T-helper 1 cell treated with Interleukin-12 subunit alpha and Interleukin-12 subunit beta and Interleukin-4 antibody, amounts not matched to agents 30 μg/mL and 1 μg/mL, for 36 hours (primary cell): ENCODE results near the gene KMT5C.
A peak's percentile ranks its signal among the peaks of the same experiment; 100 is the strongest.

Source experiments
- H3K27ac Mint-ChIP-seq: one replicate; pipeline ENCODE4 v1.8.0; 2021; ENCODE audit warnings: mild to moderate bottlenecking, mixed read lengths
- H3K27me3 Mint-ChIP-seq: one replicate; pipeline ENCODE4 v1.8.0; 2021; ENCODE audit warnings: low read depth, mixed read lengths
- H3K36me3 Mint-ChIP-seq: one replicate; pipeline ENCODE4 v1.8.0; 2021; ENCODE audit warnings: low read depth, mixed read lengths
- H3K4me1 Mint-ChIP-seq: one replicate; pipeline ENCODE4 v1.8.0; 2021; ENCODE audit warnings: low read depth, mixed read lengths
- H3K4me3 Mint-ChIP-seq: one replicate; pipeline ENCODE4 v1.8.0; 2021; ENCODE audit warnings: mild to moderate bottlenecking, moderate library complexity, mixed read lengths
- H3K9me3 Mint-ChIP-seq: one replicate; pipeline ENCODE4 v1.8.0; 2021; ENCODE audit warnings: mixed read lengths

The KMT5C gene

DNA sequence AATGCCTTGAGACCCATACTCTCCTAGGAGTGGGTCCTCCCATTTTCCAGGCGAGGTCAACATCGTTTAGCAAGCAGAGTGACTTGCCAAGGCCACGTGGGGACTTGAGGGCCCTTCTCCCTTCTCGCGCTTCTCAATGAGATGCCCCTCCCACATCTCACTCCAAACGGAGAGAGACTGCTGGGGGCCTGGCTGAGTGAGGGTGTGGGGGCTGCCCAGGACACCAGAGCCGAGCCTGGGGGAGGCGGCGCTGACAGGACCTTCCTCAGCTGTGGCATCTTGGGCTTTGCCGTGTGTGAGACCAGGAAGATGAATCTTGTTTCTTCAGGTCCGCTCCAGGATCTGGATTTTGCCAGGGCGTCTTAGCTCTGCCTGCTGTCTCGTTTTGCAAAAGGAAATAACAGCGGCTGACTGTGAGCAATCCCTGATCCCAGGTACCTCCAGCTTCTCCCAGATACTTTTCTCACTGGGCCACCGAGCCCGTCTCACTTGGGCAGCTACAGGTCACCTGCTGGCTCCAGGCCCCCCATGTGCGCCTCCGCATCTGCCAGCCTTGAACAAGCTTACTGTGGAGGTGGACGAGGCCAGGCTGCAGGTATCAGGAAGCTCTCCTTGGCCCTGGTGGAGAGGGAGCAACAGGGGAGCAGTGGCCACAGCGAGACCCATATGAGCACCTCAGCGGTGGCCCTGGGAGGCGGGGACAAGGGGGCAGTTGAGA, 8.8 kb downstream of the KMT5C start:
- H3K27ac Mint-ChIP-seq: no peak overlapping the region
- peaks cover 12% of the 10 kb centered on the region for H3K4me1 Mint-ChIP-seq
- H3K36me3 Mint-ChIP-seq: peaks cover under 1% of the 10 kb centered on the region
- peaks cover 27% of the 10 kb centered on the region for H3K27me3 Mint-ChIP-seq
- no peak overlapping the region for H3K4me3 Mint-ChIP-seq
- no peaks in the 10 kb centered on the region for H3K9me3 Mint-ChIP-seq

GRCh38 chr19:55350620-55351315, 11.1 kb downstream of the KMT5C start:
- Mint-ChIP-seq H3K36me3 (no peaks in the 10 kb centered on the region), H3K27ac (no peak overlapping the region), H3K4me1 (peaks cover 12% of the 10 kb centered on the region), H3K9me3 (no peaks in the 10 kb centered on the region), H3K4me3 (no peak overlapping the region), H3K27me3 (peaks cover 43% of the 10 kb centered on the region)

DNA sequence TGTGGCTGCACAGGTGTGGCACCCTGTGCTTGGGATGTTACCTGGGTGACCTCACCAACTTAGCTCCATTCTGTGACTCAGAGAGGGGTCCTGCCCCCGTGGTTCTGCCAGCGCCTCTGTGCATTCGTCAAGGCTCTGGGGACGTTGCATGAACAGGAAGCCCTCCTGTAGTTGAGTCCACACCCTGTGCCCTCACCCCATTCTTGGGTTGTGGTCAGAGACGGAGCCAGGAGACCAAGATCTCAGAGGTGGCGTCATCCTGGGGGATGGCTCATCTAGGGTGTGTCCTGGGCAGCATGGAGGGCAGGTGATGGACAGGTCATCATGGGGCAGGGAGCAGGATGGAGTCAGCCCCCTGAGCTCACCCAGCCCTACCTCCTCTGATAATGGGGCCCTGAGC, 12.4 kb downstream of the KMT5C start:
- Mint-ChIP-seq H3K27ac (no peak overlapping the region), H3K4me3 (no peak overlapping the region), H3K4me1 (peaks cover 12% of the 10 kb centered on the region), H3K27me3 (peaks cover 53% of the 10 kb centered on the region), H3K9me3 (no peaks in the 10 kb centered on the region), H3K36me3 (no peaks in the 10 kb centered on the region)

DNA sequence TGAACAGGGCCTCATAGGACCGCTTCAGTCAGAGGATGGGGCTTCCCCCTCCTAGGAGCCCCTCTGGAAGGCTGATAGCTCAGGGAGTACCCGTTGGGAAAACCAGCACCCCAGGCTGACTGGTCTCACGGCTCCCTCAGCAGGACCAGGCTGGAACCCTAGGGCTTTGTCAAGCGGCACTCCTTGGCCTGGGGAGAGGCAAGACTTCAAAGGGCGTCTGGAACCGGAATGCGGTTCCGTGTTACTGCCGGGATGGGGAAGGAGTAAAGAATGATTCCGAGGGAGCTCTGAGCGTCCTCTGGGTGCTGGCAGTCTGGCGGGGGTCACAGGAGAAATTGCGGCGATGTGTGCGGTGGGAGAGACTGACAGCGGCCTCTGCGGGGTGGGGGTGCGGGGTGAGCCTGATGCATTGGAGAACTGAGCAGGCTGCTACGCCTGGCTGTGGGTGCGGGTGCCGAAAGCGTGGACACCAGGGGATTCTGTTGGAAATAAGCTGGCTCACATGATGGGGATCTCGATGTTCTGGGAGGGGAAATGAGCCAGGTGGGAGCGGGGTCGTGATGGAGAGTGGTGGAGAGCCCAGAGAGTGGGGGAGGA, 13.0 kb downstream of the KMT5C start:
- H3K4me3 Mint-ChIP-seq: peak overlapping the region; percentile 81
- H3K27me3 Mint-ChIP-seq: peaks cover 58% of the 10 kb centered on the region
- no peak overlapping the region for H3K27ac Mint-ChIP-seq
- H3K9me3 Mint-ChIP-seq: no peaks in the 10 kb centered on the region
- peaks cover 12% of the 10 kb centered on the region for H3K4me1 Mint-ChIP-seq
- H3K36me3 Mint-ChIP-seq: no peaks in the 10 kb centered on the region

- Mint-ChIP-seq H3K27ac (no peak overlapping the region), H3K27me3 (peaks cover 58% of the 10 kb centered on the region), H3K36me3 (no peaks in the 10 kb centered on the region), H3K4me3 (peak overlapping the region; percentile 81), H3K4me1 (peaks cover 12% of the 10 kb centered on the region), H3K9me3 (no peaks in the 10 kb centered on the region)
Measured at GRCh38 chr19:55353356-55353802, 13.7 kb downstream of the KMT5C start.

DNA sequence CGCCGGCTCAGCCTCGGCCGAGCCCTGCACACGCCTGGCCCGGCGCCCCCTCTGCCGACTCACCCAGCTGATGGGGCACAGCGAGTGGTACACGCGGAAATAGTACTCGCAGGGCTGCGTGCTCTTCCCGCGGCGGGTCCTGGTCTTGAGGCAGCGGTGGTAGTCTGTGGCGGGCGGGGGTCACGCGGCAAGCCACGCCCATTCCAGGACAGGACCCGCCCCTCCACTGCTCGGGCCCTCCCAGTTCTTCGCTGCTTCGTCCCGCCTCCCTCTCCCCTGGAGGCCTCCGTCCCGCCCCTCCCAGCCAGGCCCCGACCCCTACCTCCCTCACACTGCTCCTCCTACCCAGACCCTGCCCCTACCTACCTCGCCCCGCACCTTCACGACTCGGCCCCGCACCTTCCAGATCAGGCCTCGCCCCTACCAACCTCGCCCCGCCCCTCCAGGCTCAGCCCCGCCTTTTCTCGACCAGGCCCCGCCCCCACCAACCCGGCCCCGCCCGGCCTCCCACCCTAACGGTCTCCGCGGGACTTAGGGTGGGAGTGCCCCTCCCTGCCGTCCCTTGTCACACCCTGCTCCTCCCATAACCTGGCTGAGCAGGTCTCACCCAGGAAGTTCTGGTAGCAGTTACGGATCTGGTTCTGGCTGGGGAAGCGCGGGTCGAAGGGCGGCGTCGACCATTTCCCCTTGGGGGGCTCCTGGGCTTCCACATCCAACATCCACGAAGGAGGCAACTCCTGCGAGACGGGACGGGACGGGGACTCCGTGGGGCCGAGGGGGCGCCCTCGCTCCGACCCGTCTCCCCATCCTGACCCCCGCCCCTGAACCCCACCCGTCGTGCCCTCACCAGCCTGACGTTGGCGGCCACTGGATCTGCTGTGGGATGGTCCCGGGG, 14.4 kb downstream of the KMT5C start:
- H3K36me3 Mint-ChIP-seq: no peaks in the 10 kb centered on the region
- peak overlapping the region; percentile 81 for H3K4me3 Mint-ChIP-seq
- H3K27me3 Mint-ChIP-seq: peaks cover 58% of the 10 kb centered on the region
- no peak overlapping the region for H3K27ac Mint-ChIP-seq
- H3K4me1 Mint-ChIP-seq: peaks cover 12% of the 10 kb centered on the region
- no peaks in the 10 kb centered on the region for H3K9me3 Mint-ChIP-seq

DNA sequence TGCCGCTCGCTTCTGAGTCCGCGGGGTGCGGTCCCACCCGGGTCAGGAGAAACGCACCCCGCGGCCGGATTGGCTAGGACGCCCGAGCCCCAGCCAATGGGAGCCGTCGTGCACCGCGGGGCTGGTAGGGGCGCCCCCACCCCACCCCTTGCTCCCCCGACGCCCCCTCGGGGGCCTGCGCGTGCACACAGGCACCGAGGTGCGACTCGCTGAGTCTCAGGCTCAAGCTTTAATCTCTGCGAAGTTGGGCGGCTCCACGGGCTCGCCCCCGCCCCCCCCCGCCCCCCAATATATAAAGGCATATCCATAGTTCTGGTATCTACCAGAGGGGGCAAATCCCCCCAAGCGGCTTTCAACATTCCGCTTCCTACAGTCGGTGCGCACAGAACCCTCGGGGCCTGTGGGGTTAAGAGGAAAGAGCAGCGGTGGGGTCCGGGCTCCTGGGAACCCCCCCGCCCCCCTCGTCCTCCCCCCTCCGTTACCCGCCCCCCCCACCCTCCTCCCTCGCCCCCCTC, 15.1 kb downstream of the KMT5C start, which contains the start of gene COX6B2:
Gene COX6B2 (minus strand): TSS at position 22 of the 515 bp plus-strand sequence. CDS start 198 bp downstream, outside the sequence.
- no peaks in the 10 kb centered on the region for H3K9me3 Mint-ChIP-seq
- peaks cover 12% of the 10 kb centered on the region for H3K4me1 Mint-ChIP-seq
- peak within 1 kb of the TSS; percentile 81 for H3K4me3 Mint-ChIP-seq
- H3K27me3 Mint-ChIP-seq: peaks cover 58% of the 10 kb centered on the region
- H3K27ac Mint-ChIP-seq: no peak within 1 kb of the TSS
- H3K36me3 Mint-ChIP-seq: no peaks in the 10 kb centered on the region

GRCh38 chr19:55355213-55355821, 15.6 kb downstream of the KMT5C start:
- Mint-ChIP-seq H3K27ac (no peak overlapping the region), H3K27me3 (peaks cover 58% of the 10 kb centered on the region), H3K36me3 (no peaks in the 10 kb centered on the region), H3K4me1 (peaks cover 12% of the 10 kb centered on the region), H3K4me3 (no peak overlapping the region), H3K9me3 (no peaks in the 10 kb centered on the region)

DNA sequence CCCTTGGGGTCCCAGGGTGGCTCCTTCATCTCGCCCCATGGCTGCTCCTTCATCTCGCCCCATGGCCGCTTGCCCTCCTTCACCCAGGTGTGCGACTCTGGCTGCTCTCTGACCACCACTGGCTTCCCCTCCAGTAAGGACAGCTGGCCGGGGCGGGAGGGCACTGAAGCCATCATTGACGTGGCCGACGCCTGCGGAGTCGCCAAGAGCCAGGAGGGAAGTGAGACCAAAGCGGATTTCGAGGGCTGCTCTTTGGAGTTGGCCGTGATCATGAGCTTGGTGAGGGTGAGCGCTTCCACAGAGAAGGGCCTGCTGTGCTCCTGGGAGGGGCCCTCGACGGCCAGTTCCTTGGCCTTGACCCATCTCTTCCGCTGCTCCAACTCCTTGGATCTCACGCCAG, 18.8 kb downstream of the KMT5C start:
- peaks cover under 1% of the 10 kb centered on the region for H3K4me1 Mint-ChIP-seq
- no peaks in the 10 kb centered on the region for H3K9me3 Mint-ChIP-seq
- no peaks in the 10 kb centered on the region for H3K36me3 Mint-ChIP-seq
- H3K27me3 Mint-ChIP-seq: peaks cover 31% of the 10 kb centered on the region
- no peak overlapping the region for H3K27ac Mint-ChIP-seq
- H3K4me3 Mint-ChIP-seq: no peak overlapping the region

DNA sequence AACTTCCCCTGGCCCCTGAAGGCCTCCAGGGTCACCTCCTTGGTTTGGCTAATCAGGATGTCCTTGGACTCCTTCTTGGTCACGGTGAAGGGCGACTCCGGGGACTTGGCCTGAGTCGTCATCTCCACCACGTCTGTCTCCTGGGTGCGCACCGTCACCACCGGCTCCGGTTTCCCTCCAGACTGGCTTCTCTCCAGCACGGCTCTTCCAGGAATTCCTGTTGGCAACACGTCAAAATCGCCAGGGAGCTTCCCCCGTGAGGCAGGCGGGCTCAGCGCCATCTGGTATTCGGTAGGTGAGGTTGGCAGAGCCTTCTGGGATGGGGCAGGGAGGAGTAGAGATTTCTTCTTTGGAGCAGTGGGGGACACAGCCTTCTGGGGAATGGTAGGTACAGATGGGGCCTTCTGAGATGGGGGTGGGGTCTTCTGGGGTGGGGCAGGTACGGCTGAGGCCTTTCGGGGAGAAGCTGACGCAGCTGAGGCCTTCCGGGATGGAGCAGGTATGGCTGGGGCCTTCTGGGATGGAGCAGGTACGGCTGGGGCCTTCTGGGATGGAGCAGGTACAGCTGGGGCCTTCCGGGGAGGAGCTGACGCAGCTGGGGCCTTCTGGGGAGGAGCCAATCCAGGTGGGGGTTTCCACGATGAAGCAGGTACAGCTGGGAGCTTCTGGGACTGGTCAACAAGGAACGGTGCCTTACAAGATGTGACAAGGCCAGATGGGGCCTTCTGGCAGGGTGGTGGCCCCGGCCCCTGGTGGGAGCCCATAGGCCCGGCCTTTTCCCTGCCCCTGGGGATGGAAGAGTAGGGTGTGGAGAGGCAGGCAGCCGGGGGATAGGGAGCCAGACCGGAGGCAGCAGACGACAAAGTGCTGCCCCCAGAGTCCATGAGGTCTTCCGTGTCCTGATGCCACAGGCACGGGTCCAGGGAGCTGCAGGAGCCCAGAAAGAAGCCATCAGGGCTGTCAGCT, 19.6 kb downstream of the KMT5C start:
- Mint-ChIP-seq H3K27ac (no peak overlapping the region), H3K4me1 (no peaks in the 10 kb centered on the region), H3K36me3 (no peaks in the 10 kb centered on the region), H3K4me3 (no peak overlapping the region), H3K27me3 (peaks cover 25% of the 10 kb centered on the region), H3K9me3 (no peaks in the 10 kb centered on the region)

DNA sequence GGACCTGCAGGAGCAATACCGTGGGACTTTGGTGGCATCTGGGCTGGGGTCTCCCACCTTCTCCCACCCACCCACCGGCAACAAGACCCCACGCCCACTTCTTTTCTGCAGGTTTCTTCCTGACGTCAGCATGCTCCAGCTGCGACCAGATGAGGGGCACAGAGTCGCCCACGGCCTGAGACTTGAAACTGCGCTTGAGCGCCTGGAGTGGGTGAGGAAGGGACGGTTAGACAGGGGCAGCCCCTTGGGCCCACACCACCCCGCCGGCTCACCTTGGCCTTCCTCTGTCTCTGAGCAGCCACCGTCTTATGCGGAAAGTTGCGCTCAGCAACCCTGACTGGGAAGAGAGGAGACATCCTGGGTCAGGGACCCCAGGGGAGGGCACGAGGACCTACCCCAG, 21.2 kb downstream of the KMT5C start:
- H3K27me3 Mint-ChIP-seq: peaks cover 14% of the 10 kb centered on the region
- no peaks in the 10 kb centered on the region for H3K36me3 Mint-ChIP-seq
- no peaks in the 10 kb centered on the region for H3K9me3 Mint-ChIP-seq
- no peak overlapping the region for H3K4me3 Mint-ChIP-seq
- H3K27ac Mint-ChIP-seq: no peak overlapping the region
- no peaks in the 10 kb centered on the region for H3K4me1 Mint-ChIP-seq

- no peaks in the 10 kb centered on the region for H3K36me3 Mint-ChIP-seq
- no peaks in the 10 kb centered on the region for H3K9me3 Mint-ChIP-seq
- no peaks in the 10 kb centered on the region for H3K4me1 Mint-ChIP-seq
- H3K27ac Mint-ChIP-seq: no peak overlapping the region
- H3K4me3 Mint-ChIP-seq: no peak overlapping the region
- H3K27me3 Mint-ChIP-seq: peaks cover 7% of the 10 kb centered on the region
Measured at GRCh38 chr19:55362174-55362989, 22.7 kb downstream of the KMT5C start.
